ENCODE measurements around the gene PIK3R6. TPM values are rescaled to one million over a fixed set of nuclear protein-coding genes. Genes with fewer than 3 reads are reported as not detected.

The PIK3R6 gene
- total RNA-seq, 4 donors from 2014 or later: 0.56 to 3.5 (median 1.5) TPM

DNA sequence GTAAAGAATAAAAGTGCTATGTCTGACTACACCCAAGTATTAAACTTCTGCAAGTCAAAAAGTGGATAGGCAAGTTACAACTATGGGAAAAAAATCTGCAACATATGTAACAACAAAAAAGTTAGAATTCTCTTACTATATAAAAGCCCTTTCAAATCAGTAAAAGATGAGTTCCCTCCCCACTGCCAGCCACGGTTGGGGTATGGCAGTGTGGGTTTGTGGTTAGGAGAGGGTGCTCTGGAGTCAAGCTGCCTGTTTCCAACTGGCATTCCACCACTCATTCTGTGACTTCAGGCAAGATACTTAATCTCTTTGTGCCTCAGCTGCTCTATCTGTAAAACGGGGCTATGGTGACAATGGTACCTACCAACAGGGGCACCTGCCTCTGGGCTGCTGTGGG is 41.7 kb downstream of the PIK3R6 start:
- TF ChIP-seq, protein P1, sequence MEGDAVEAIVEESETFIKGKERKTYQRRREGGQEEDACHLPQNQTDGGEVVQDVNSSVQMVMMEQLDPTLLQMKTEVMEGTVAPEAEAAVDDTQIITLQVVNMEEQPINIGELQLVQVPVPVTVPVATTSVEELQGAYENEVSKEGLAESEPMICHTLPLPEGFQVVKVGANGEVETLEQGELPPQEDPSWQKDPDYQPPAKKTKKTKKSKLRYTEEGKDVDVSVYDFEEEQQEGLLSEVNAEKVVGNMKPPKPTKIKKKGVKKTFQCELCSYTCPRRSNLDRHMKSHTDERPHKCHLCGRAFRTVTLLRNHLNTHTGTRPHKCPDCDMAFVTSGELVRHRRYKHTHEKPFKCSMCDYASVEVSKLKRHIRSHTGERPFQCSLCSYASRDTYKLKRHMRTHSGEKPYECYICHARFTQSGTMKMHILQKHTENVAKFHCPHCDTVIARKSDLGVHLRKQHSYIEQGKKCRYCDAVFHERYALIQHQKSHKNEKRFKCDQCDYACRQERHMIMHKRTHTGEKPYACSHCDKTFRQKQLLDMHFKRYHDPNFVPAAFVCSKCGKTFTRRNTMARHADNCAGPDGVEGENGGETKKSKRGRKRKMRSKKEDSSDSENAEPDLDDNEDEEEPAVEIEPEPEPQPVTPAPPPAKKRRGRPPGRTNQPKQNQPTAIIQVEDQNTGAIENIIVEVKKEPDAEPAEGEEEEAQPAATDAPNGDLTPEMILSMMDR (IDR thresholded peaks at IDR 0.05): no peak
- ATAC-seq (ENCODE audit: low FRiP score) (no peak), DNase-seq (ENCODE audit: low spot score) (no peak)

DNA sequence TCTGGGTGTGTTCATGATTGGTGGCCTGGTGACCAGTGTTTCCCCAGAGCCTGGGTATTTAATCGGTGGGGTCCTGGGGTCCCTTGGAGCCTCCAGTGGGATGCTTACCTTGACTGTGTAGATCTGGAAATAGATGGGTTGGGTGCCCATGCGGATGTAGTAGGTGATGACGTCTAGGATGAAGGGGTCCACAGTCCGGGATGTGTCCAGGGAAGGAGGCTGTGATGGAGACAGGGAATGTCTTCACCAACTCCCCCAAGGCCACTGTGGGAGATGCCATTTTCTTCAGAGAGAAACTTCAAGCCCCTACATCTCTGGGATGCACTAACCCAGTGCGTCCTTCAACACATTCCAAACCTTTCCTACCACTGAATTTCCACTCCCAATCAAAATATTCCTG is 44.2 kb downstream of the PIK3R6 start:
- ATAC-seq (ENCODE audit: low FRiP score): no peak
- no peak for DNase-seq (ENCODE audit: low spot score)
- TF ChIP-seq, protein P1 (IDR thresholded peaks at IDR 0.05): no peak

GRCh38 chr17:8822401-8823035 is 45.0 kb downstream of the PIK3R6 start:
- DNase-seq (ENCODE audit: low spot score) (no peak), ATAC-seq (ENCODE audit: low FRiP score) (no peak)
- TF ChIP-seq, protein P1 (IDR thresholded peaks at IDR 0.05): no peak

GRCh38 chr17:8821446-8822105 is 45.9 kb downstream of the PIK3R6 start:
- DNase-seq (ENCODE audit: low spot score) (no peak), ATAC-seq (ENCODE audit: low FRiP score) (no peak)
- TF ChIP-seq, protein P1 (IDR thresholded peaks at IDR 0.05): no peak

DNA sequence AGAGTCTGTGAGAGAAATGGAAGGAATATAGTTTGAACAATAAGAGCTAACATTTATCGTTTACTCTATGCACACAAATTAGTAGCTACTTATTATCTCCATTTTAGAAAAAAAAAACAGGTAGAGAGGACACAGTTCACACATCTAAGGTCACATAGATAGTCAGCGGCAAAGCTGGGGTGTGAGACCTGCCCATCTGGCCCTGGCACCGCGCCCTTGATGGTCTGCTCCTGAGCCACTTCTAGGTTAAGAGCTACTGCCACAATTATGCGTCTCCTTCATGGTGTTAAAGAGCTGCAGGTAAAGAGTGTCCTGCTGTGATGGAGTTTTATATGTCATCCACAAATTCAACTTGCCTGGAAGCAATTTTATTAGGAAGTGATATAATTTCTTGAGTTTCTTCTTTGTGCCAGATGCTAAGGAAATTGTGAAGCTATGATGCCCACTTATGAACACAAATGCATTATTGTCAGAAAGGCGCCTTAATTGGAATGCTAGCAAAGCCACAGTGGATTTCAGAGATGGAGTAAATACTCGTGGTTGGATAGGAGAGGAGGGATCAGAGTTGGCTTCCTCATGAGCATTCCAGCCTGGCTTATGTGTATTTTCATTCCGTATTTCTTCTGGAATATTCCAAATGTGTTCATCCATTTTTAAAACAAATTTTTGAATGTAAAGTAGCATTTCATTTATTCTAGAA is 47.0 kb downstream of the PIK3R6 start:
- TF ChIP-seq, protein P1 (IDR thresholded peaks at IDR 0.05): no peak
- ATAC-seq (ENCODE audit: low FRiP score) (no peak), DNase-seq (ENCODE audit: low spot score) (no peak)

GRCh38 chr17:8818654-8819330 is 48.7 kb downstream of the PIK3R6 start:
- no peak for DNase-seq (ENCODE audit: low spot score)
- TF ChIP-seq, protein P1 (IDR thresholded peaks at IDR 0.05): no peak
- no peak for ATAC-seq (ENCODE audit: low FRiP score)
